Muscle of leg (tissue), 11 donors: ENCODE results near the gene ELMO2. TPM values are rescaled to one million over a fixed set of nuclear protein-coding genes. Genes with fewer than 3 reads are reported as not detected.

ENCODE experiments used
- DNase-seq: peaks from one replicate; pipeline ENCODE4 v3.0.0; 2013
- H3K27ac ChIP-seq: one replicate; pipeline ENCODE4 v1.5.1; 2013; ENCODE audit warnings: mild to moderate bottlenecking, low read length, control low read depth
- H3K27me3 ChIP-seq: one replicate; pipeline ENCODE4 v1.6.1; 2013; ENCODE audit warnings: low read length; ENCODE audit not compliant: control insufficient read depth, insufficient read depth
- H3K36me3 ChIP-seq: one replicate; pipeline ENCODE4 v1.6.1; 2013; ENCODE audit warnings: low read length; ENCODE audit not compliant: control insufficient read depth, insufficient read depth
- H3K4me1 ChIP-seq: one replicate; pipeline ENCODE4 v1.6.1; 2013; ENCODE audit warnings: low read length; ENCODE audit not compliant: control insufficient read depth, insufficient read depth
- H3K4me3 ChIP-seq: one replicate; pipeline ENCODE4 v1.5.1; 2013; ENCODE audit warnings: low read length, control low read depth
- H3K9me3 ChIP-seq: replicated peaks from 2 replicates; pipeline ENCODE4 v1.6.1; 2013; ENCODE audit warnings: low read depth, low read length; ENCODE audit not compliant: control insufficient read depth
- WGBS: methylation state at CpG from one replicate; pipeline ENCODE4 v1.1.5; 2013; ENCODE audit warnings: missing lambda C conversion rate; ENCODE audit not compliant: insufficient coverage; 5-methylcytosine and 5-hydroxymethylcytosine counted together
- polyA plus RNA-seq, 8 donors: library from polyadenylated mRNA; unstranded; fragments of 120-200 nt; gene quantifications; one replicate each; pipeline versions ENCODE4 v1.2.1 to v1.2.3, GENCODE V29; 2013; ENCODE audit warnings: inconsistent platforms in 1 of 8, low replicate concordance in 1 of 8; ENCODE audit not compliant: insufficient read length in 8 of 8, insufficient read depth in 1 of 8
- total RNA-seq: library from RNA; stranded (reverse); fragments of 120-200 nt; gene quantifications from one replicate; pipeline ENCODE4 v1.2.4, GENCODE V29; 2013

Gene ELMO2
- total and polyA plus RNA-seq, 9 donors = 30.1 to 47.6 (median 40.3) TPM

DNA sequence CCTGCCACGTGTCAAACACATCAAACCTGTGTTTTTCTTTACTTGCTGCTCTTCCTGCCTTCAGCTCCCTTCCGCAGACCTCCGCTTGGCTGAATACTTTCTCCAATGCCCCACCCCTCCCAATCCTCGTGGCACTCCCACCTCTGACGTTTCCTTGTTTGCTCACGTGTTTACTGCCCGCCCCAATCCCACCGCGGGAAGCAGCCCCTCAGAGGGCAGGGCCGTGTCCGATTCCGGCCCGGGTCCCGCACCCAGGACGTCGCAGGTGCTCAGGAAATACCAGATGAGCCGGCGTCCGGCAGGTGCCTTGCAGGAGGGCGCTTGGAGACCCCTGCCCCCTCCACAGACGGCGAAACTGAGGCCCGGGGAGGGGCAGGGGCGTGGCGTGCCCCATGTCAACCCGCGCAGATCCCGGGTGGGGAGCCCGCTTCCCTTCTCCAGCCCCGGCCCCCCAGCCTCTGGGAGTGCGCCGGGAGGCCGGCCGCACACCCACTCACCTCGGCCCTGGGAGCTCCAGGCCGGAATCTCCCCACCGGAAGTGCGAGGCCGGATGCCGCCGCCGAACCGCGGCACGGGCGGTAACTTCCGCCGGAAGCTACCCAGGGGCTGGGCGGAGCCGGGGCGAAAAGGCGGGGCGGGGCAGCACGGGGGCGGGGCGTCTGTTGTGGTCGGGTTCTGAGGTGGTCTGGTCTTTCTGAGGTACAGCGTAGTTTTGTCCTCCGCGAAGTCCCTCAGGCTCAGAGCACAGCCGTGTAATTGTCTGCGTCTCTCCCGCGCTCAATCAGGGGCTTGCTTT lies 42.3 kb downstream of the ELMO2 start:
- Histone ChIP-seq H3K36me3 (peaks cover 57% of the 10 kb centered on the region), H3K27ac (peak overlapping the region; percentile 97), H3K4me3 (peak overlapping the region; percentile 80), H3K9me3 (no peaks in the 10 kb centered on the region), H3K4me1 (peaks cover 28% of the 10 kb centered on the region), H3K27me3 (no peaks in the 10 kb centered on the region)
- WGBS = under 1% methylated on average over 55 of the region's 64 CpGs
- DNase-seq = peak; percentile 97

DNA sequence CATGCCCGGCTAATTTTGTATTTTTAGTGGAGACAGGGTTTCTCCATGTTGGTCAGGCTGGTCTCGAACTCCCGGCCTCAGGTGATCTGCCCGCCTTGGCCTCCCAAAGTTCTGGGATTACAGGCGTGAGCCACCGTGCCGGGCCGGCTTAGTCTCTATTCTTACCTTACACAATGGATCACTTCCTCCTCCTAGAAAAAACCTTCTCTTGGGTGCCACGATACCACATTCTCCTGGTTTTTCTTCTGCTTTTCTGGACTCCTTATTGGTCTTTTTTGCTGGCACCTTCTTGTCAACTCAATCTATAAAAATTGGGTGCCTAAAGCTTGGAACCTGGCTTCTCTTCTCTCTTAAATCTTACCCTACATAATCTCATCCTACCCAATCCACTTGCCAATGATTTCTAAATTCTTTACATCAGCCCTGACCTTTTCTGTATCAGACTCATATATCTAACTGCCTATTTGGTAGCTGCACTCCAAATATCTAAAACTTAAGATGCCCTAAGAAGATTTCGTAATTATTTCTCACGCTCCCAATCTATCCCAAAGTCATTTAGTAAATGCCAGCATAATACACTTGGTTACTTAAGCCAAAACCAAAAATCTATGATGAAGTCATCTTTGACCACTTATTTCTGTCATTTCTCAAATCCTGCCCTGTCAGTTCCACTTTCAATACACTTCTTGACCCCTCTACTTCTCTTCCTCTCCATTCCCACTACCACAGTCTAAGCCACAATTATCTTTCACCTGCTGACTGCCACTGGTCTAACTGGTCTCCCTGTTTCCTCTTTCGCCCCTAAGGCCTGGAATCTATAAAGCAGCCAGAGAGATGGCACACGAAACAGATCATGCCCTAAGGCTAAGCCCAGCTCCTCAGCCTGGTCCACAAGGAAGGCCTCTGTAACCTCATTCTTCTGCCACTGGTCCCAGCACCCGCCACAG lies 43.2 kb downstream of the ELMO2 start:
- peak overlapping the region; percentile 97 for H3K27ac ChIP-seq
- peak overlapping the region; percentile 80 for H3K4me3 ChIP-seq
- peaks cover 56% of the 10 kb centered on the region for H3K36me3 ChIP-seq
- no peaks in the 10 kb centered on the region for H3K27me3 ChIP-seq
- WGBS = 66% methylated on average over 10 of the region's 14 CpGs
- H3K9me3 ChIP-seq = no peaks in the 10 kb centered on the region
- peaks cover 28% of the 10 kb centered on the region for H3K4me1 ChIP-seq
- peak; percentile 6 for DNase-seq

DNA sequence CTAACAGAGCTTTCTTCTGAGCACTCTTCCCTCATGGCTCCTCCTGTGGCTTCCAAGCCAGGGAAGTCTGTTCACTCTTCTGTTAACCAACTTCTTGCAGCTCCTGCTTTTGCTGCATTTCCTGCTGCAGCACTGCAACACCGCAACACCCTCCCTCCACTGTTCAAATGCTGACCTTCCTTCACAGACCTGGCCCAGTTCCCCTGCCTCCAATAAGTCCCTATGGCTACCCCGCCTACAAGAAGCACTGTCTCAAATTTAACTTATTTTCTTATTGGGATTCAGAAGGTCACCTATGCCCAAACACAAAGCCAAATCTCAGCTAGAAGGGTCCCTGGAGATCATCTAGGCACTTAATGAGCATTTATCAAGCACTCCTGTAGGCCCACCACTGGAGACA lies 44.6 kb downstream of the ELMO2 start:
- H3K9me3 ChIP-seq = no peaks in the 10 kb centered on the region
- H3K36me3 ChIP-seq = peaks cover 49% of the 10 kb centered on the region
- no peaks in the 10 kb centered on the region for H3K27me3 ChIP-seq
- 94% methylated on average over 2 of the region's 2 CpGs for WGBS
- peaks cover 34% of the 10 kb centered on the region for H3K4me1 ChIP-seq
- DNase-seq = no peak
- no peak overlapping the region for H3K4me3 ChIP-seq
- H3K27ac ChIP-seq = no peak overlapping the region

DNA sequence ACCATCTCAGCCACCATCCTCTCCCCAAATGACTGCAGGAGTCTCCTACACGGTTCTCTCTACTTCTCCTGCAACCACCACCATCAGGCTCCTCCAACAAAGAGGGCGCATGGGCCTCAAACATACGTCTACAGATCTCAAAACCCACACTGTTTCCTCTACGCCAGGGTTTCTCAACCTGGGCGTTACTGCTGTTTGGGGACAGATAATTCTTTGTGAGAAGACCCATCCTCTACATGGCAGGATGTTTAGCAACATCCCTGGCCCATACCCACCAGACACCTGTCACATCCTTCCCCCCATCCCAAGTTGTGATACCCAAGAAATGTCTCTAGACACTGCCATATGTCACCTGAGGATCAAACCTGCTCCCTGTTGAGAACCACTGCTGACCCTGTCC lies 45.0 kb downstream of the ELMO2 start:
- Histone ChIP-seq H3K27ac (no peak overlapping the region), H3K4me1 (peaks cover 39% of the 10 kb centered on the region)
- 90% methylated on average over 2 of the region's 5 CpGs for WGBS

DNA sequence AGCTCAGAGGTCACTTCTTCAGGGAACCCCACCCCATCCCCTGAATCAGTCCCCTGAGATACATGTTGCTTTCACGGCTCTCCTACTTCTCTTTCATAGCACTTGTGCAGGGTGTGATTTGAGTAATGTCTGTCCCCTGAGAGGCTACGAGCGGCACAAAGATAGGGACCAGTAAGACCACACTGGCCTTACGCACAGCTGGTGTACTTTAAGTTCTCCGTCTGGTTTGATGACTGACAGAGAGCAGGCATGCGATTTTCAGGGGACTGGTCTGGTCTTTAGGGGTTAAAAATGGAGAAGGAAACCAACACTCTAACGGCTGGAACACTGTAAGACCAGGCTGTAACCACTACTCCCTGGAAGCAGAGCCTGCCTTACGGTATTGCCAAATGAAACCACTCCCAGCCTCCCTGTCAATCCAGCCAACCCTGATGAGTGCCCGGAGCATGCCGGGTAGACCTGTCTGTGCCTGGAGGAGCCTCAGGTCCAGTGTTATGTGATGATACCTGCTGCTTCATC lies 47.1 kb downstream of the ELMO2 start:
- DNase-seq = no peak
- Histone ChIP-seq H3K4me3 (no peak overlapping the region), H3K27ac (no peak overlapping the region), H3K36me3 (peaks cover 58% of the 10 kb centered on the region), H3K9me3 (no peaks in the 10 kb centered on the region), H3K4me1 (peaks cover 33% of the 10 kb centered on the region), H3K27me3 (no peaks in the 10 kb centered on the region)
- 65% methylated on average over 7 of the region's 10 CpGs for WGBS

More for the DNA sequence above, 45.0 kb downstream of the ELMO2 start:
- DNase-seq = no peak
- H3K27me3 ChIP-seq = no peaks in the 10 kb centered on the region
- H3K9me3 ChIP-seq = no peaks in the 10 kb centered on the region
- no peak overlapping the region for H3K4me3 ChIP-seq
- H3K36me3 ChIP-seq = peaks cover 48% of the 10 kb centered on the region

DNA sequence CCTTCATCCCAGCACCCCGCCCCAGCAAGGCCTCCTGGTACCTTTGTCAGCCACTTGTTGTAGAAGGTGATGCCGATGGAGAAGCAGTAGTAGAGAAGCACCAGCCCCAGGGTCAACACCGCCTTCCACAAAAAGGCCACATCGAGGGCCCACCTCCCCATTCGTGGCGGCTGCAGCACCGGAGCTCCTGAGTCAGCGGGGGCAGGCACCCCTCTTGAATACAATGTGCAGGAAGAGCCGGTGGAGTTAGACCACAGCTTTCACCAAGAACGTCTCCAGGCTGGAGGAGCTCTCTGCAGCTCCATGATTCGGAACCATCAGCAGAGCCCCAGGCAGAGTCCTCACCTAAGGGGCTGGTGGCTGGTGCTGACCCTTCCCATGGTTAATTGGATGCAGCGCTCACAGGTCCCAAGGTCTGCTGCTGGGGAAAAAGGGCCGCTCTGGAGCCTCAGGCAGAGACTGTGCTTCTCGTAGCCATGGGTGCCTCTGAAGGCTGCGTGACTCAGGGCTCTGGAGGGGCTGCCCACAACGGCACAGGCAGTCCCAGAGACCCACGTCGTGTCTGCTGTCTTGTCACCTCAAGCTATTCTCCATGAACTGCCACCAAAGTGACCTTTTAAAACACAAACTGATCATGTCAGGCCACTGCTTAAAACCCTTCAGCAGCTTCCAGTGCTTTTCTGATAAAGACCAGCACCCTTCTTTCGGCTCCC lies 47.9 kb downstream of the ELMO2 start:
- Histone ChIP-seq H3K36me3 (peaks cover 58% of the 10 kb centered on the region), H3K27me3 (no peaks in the 10 kb centered on the region), H3K4me1 (peaks cover 30% of the 10 kb centered on the region), H3K9me3 (no peaks in the 10 kb centered on the region), H3K4me3 (no peak overlapping the region), H3K27ac (no peak overlapping the region)
- WGBS = 87% methylated on average over 17 of the region's 19 CpGs
- DNase-seq = no peak

DNA sequence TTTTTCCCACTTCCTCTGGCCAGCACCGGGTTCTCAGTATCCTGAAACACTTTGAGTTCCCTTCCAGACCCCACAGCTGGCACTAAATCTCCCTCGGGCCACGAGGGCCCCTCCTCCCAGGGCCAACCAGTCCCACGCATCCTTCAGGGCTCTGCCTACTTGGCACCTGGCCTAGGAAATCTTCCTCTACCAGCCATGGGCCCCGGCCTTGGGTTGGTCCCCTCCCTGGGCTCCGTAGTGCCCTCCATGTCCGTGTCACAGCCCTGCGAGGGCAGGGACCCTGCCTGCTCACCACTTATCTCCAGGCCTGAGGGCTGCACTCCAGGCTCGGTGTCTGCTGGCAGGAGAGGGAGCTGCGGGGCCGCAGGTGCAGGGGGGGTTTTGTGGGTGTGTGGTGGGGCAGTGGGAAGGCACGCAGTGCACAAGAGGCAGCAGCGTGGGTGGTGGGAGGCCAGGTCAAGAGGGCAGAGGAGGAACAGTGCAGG lies 49.3 kb downstream of the ELMO2 start:
- H3K27ac ChIP-seq = no peak overlapping the region
- WGBS = 21% methylated on average over 11 of the region's 13 CpGs
- DNase-seq = no peak
- H3K27me3 ChIP-seq = no peaks in the 10 kb centered on the region
- H3K36me3 ChIP-seq = peaks cover 52% of the 10 kb centered on the region
- H3K4me3 ChIP-seq = no peak overlapping the region
- H3K4me1 ChIP-seq = peaks cover 18% of the 10 kb centered on the region
- no peaks in the 10 kb centered on the region for H3K9me3 ChIP-seq

DNA sequence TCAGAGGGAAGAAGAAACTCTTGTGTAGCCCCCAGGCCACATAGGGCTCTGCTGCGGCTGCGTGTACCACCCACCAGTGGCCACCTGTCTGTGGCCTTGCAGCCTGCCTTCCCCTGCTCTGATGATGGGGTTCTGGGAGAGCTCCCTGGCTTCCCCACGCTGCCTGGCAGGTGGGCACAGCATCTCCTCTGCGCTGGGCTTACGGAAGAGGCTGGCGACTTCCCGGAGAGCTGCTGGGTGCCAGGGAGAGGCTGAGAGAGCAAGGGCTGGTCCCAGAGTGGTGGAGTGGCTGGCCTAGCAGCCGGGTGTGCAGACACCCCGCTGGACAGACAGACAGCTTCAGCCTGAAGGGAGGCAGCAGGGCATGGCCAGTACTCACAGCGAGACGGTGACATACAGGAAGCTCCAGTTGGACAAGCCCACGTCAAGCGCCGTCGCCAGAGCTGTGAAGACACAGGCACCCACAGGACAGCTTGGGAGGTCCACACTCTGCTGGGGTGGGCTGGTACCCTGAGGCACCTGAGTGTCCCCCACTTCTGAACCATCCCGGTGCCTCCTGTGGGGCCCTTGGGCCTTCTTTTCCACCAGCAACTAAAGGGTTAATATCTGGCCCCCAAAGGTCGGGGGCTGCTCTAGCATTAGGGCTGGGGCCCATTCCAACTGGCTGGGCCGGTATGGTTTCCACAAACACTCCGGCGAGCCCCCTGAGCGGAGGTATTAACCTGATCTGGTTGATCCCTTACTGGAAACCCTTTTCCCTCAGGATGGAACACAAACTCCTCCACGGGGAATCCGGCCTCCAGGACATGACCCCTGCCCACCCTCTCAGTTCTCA lies 50.0 kb downstream of the ELMO2 start:
- no peak for DNase-seq
- H3K9me3 ChIP-seq = no peaks in the 10 kb centered on the region
- WGBS = 63% methylated on average over 23 of the region's 23 CpGs
- H3K4me1 ChIP-seq = peaks cover 13% of the 10 kb centered on the region
- no peaks in the 10 kb centered on the region for H3K27me3 ChIP-seq
- H3K36me3 ChIP-seq = peaks cover 54% of the 10 kb centered on the region
- H3K4me3 ChIP-seq = no peak overlapping the region
- H3K27ac ChIP-seq = no peak overlapping the region

DNA sequence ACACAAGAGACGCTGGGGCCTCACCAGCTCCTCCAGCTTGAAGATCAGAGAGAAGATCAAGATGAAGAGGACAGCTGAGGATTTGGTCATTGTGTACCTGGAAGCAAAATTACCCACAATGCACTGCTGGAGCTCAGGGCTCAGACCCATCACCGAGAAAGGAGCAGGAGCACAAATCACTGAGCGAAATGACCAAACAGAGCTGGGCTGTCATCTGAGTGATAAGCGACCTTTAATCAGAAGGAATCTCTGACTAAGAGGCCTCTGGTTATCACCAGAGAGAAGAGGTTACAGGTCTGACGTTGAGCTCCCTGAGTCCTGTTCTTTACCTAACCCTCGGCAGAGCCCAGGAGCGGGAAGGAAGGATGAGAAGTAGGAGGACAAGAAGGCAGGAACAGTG lies 50.6 kb downstream of the ELMO2 start:
- Histone ChIP-seq H3K4me1 (peaks cover 12% of the 10 kb centered on the region), H3K27ac (no peak overlapping the region), H3K9me3 (no peaks in the 10 kb centered on the region), H3K4me3 (no peak overlapping the region), H3K27me3 (no peaks in the 10 kb centered on the region), H3K36me3 (peaks cover 56% of the 10 kb centered on the region)
- 80% methylated on average over 7 of the region's 7 CpGs for WGBS
- no peak for DNase-seq
